ENCODE results near the gene TRAPPC5. TPM values are rescaled to one million over a fixed set of nuclear protein-coding genes. Genes with fewer than 3 reads are reported as not detected.

TRAPPC5 gene
- total RNA-seq, 1 experiment from 2014 or later: 101 TPM

- H3K4me2 ChIP-seq (ENCODE audit: low read length): no peak overlapping the region
- DNase-seq (ENCODE audit: low read depth, low spot score): no peak
- H3K9me3 ChIP-seq (ENCODE audit: control insufficient read depth in 1 of 2, insufficient read depth in 1 of 2, low read depth in 1 of 2, low read length in 2 of 2): peaks cover 0 to 4% of the 10 kb centered on the region in 2 experiments; a peak in 1 of 4 replicates
- no peaks in the 10 kb centered on the region for H3K9me2 ChIP-seq (ENCODE audit: insufficient read depth)
- H3K27me3 ChIP-seq (ENCODE audit: insufficient read depth, low read length): no peaks in the 10 kb centered on the region
- peaks cover 32% of the 10 kb centered on the region for H3K79me2 ChIP-seq (ENCODE audit: insufficient read depth, low read length)
- peaks cover 9 to 18% of the 10 kb centered on the region in 2 experiments; a peak in 3 of 4 replicates for H3K4me1 ChIP-seq (ENCODE audit: control insufficient read depth in 1 of 2, insufficient read depth in 2 of 2, low read length in 2 of 2)
- no peak overlapping the region for H3K9ac ChIP-seq (ENCODE audit: low read length)
- BruUV-seq (replicated peaks): no TSS peak
- TF ChIP-seq POLR2A (IDR thresholded peaks at IDR 0.05; ENCODE audit: borderline replicate concordance, extremely low read depth, insufficient read depth, insufficient read length): no peak
- TF ChIP-seq, protein P1, sequence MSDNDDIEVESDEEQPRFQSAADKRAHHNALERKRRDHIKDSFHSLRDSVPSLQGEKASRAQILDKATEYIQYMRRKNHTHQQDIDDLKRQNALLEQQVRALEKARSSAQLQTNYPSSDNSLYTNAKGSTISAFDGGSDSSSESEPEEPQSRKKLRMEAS (IDR thresholded peaks at IDR 0.05): no peak
- TF ChIP-seq YY1 (IDR thresholded peaks at IDR 0.05; ENCODE audit: extremely low read depth, insufficient replicate concordance, low read depth, low read length): no peak
- no peak for TF ChIP-seq ZFX (IDR thresholded peaks at IDR 0.05)
- no peak for TF ChIP-seq SIN3A (IDR thresholded peaks at IDR 0.05; ENCODE audit: low read depth)
- no peak for TF ChIP-seq ZNF274 (IDR thresholded peaks at IDR 0.05; ENCODE audit: low read depth, low read length)
- TF ChIP-seq CEBPB (IDR thresholded peaks at IDR 0.05; ENCODE audit: low read depth): no peak
- TF ChIP-seq, protein P2, sequence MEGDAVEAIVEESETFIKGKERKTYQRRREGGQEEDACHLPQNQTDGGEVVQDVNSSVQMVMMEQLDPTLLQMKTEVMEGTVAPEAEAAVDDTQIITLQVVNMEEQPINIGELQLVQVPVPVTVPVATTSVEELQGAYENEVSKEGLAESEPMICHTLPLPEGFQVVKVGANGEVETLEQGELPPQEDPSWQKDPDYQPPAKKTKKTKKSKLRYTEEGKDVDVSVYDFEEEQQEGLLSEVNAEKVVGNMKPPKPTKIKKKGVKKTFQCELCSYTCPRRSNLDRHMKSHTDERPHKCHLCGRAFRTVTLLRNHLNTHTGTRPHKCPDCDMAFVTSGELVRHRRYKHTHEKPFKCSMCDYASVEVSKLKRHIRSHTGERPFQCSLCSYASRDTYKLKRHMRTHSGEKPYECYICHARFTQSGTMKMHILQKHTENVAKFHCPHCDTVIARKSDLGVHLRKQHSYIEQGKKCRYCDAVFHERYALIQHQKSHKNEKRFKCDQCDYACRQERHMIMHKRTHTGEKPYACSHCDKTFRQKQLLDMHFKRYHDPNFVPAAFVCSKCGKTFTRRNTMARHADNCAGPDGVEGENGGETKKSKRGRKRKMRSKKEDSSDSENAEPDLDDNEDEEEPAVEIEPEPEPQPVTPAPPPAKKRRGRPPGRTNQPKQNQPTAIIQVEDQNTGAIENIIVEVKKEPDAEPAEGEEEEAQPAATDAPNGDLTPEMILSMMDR (IDR thresholded peaks at IDR 0.05 in 2 of 3, conservative IDR thresholded peaks at IDR 0.05 in 1 of 3; ENCODE audit: borderline replicate concordance in 1 of 3, insufficient read depth in 1 of 3, low read depth in 2 of 3, low read length in 2 of 3): no peak
- TF ChIP-seq RAD21 (IDR thresholded peaks at IDR 0.05; ENCODE audit: low read depth): no peak
- TF ChIP-seq EGR1 (IDR thresholded peaks at IDR 0.05; ENCODE audit: low read depth): no peak
- TF ChIP-seq TCF7L2 (IDR thresholded peaks at IDR 0.05; ENCODE audit: borderline replicate concordance, extremely low read depth, insufficient read depth, insufficient read length): no peak
- TF ChIP-seq SRF (IDR thresholded peaks at IDR 0.05; ENCODE audit: low read depth): no peak
- TF ChIP-seq, protein P3, sequence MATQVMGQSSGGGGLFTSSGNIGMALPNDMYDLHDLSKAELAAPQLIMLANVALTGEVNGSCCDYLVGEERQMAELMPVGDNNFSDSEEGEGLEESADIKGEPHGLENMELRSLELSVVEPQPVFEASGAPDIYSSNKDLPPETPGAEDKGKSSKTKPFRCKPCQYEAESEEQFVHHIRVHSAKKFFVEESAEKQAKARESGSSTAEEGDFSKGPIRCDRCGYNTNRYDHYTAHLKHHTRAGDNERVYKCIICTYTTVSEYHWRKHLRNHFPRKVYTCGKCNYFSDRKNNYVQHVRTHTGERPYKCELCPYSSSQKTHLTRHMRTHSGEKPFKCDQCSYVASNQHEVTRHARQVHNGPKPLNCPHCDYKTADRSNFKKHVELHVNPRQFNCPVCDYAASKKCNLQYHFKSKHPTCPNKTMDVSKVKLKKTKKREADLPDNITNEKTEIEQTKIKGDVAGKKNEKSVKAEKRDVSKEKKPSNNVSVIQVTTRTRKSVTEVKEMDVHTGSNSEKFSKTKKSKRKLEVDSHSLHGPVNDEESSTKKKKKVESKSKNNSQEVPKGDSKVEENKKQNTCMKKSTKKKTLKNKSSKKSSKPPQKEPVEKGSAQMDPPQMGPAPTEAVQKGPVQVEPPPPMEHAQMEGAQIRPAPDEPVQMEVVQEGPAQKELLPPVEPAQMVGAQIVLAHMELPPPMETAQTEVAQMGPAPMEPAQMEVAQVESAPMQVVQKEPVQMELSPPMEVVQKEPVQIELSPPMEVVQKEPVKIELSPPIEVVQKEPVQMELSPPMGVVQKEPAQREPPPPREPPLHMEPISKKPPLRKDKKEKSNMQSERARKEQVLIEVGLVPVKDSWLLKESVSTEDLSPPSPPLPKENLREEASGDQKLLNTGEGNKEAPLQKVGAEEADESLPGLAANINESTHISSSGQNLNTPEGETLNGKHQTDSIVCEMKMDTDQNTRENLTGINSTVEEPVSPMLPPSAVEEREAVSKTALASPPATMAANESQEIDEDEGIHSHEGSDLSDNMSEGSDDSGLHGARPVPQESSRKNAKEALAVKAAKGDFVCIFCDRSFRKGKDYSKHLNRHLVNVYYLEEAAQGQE (IDR thresholded peaks at IDR 0.05; ENCODE audit: low read depth): no peak
- TF ChIP-seq ELF1 (IDR thresholded peaks at IDR 0.05; ENCODE audit: borderline replicate concordance, low read depth): no peak
- no peak for TF ChIP-seq POLR2AphosphoS5 (IDR thresholded peaks at IDR 0.05; ENCODE audit: low read depth, low read length)
- TF ChIP-seq JUND (IDR thresholded peaks at IDR 0.05): no peak
- no peak for TF ChIP-seq ZBTB33 (IDR thresholded peaks at IDR 0.05; ENCODE audit: extremely low read depth, insufficient replicate concordance, low read length)
- TF ChIP-seq EZH2phosphoT487 (IDR thresholded peaks at IDR 0.05; ENCODE audit: borderline replicate concordance): no peak
- TF ChIP-seq ATF3 (IDR thresholded peaks at IDR 0.05): no peak
- no peak for TF ChIP-seq CBX3 (IDR thresholded peaks at IDR 0.05; ENCODE audit: low read depth)
- ChIA-PET CTCF (interaction anchor here (1.3 kb wide), 1 partner anchor 67 kb away, joined by 7 read pairs; no protein-coding TSS in a partner anchor), RAD21 (ENCODE audit: low non-redundant PET in 1 of 2, low total read pairs in 2 of 2, uncharacterized antibody in 2 of 2, unreplicated experiment in 2 of 2) (no interaction called here), POLR2A (no interaction called here)
- no peaks in the 10 kb centered on the region for H3K36me3 ChIP-seq (ENCODE audit: control insufficient read depth in 1 of 2, insufficient read depth in 2 of 2, low read length in 2 of 2)
- H4K20me1 ChIP-seq (ENCODE audit: insufficient read depth): no peaks in the 10 kb centered on the region
- intact Hi-C loops (cut with micrococcal nuclease): no loop called here
- ATAC-seq: no peak
- no peak overlapping the region for H3K4me3 ChIP-seq (replicated peaks in 1 of 2; ENCODE audit: low read depth in 1 of 2, low read length in 2 of 2)
- H3K27ac ChIP-seq (ENCODE audit: low read depth, low read length): no peak overlapping the region
- no peak overlapping the region for H2AFZ ChIP-seq (ENCODE audit: low read depth, low read length, poor library complexity, severe bottlenecking)
Measured at GRCh38 chr19:7635670-7636069, 45.0 kb upstream of the TRAPPC5 start.
